ENCODE measurements around the gene ADD1.

Gene ADD1

GRCh38 chr4:2813446-2814405, 29.9 kb upstream of the ADD1 start:
- Histone ChIP-seq H3K9me3 (ENCODE audit: insufficient read depth, low read length) (peaks cover 4% of the 10 kb centered on the region; the same call in 1 of the 2 replicates), H3K4me1 (ENCODE audit: insufficient read depth, insufficient read length) (peaks cover 29% of the 10 kb centered on the region), H3K27me3 (ENCODE audit: insufficient read depth, insufficient read length) (peaks cover 13% of the 10 kb centered on the region), H3K4me3 (ENCODE audit: insufficient read length, low read depth) (no peak overlapping the region), H3K36me3 (ENCODE audit: insufficient read depth, insufficient read length, low read length) (no peaks in the 10 kb centered on the region), H3K9ac (ENCODE audit: insufficient read length, low read depth) (no peak overlapping the region)
- TF ChIP-seq ZNF274 (IDR thresholded peaks at IDR 0.05; ENCODE audit: low read depth, low read length) (no peak), YY1 (IDR thresholded peaks at IDR 0.05; ENCODE audit: insufficient read depth, insufficient read length) (no peak), SUZ12 (IDR thresholded peaks at IDR 0.05; ENCODE audit: extremely low read depth, insufficient read depth, insufficient read length) (no peak)
- DNase-seq (ENCODE audit: low read depth, low spot score), result no peak

- H3K27me3 ChIP-seq (ENCODE audit: insufficient read depth, insufficient read length), result peaks cover 13% of the 10 kb centered on the region
- H3K36me3 ChIP-seq (ENCODE audit: insufficient read depth, insufficient read length, low read length), result peaks cover 5% of the 10 kb centered on the region
- no peak for DNase-seq (ENCODE audit: low read depth, low spot score)
- no peak for TF ChIP-seq ZNF274 (IDR thresholded peaks at IDR 0.05; ENCODE audit: low read depth, low read length)
- no peak for TF ChIP-seq YY1 (IDR thresholded peaks at IDR 0.05; ENCODE audit: insufficient read depth, insufficient read length)
- TF ChIP-seq SUZ12 (IDR thresholded peaks at IDR 0.05; ENCODE audit: extremely low read depth, insufficient read depth, insufficient read length), result no peak
- peaks cover 29% of the 10 kb centered on the region for H3K4me1 ChIP-seq (ENCODE audit: insufficient read depth, insufficient read length)
- H3K9me3 ChIP-seq (ENCODE audit: insufficient read depth, low read length), result peaks cover 4% of the 10 kb centered on the region; the same call in 1 of the 2 replicates
- no peak overlapping the region for H3K9ac ChIP-seq (ENCODE audit: insufficient read length, low read depth)
- H3K4me3 ChIP-seq (ENCODE audit: insufficient read length, low read depth), result no peak overlapping the region
These were observed 28.9 kb upstream of the ADD1 start for GRCh38 chr4:2814627-2815270.

GRCh38 chr4:2816401-2816954, 27.2 kb upstream of the ADD1 start:
- TF ChIP-seq ZNF274 (IDR thresholded peaks at IDR 0.05; ENCODE audit: low read depth, low read length), result no peak
- no peak for TF ChIP-seq SUZ12 (IDR thresholded peaks at IDR 0.05; ENCODE audit: extremely low read depth, insufficient read depth, insufficient read length)
- no peak for TF ChIP-seq YY1 (IDR thresholded peaks at IDR 0.05; ENCODE audit: insufficient read depth, insufficient read length)
- no peak overlapping the region for H3K9ac ChIP-seq (ENCODE audit: insufficient read length, low read depth)
- peaks cover 13% of the 10 kb centered on the region for H3K27me3 ChIP-seq (ENCODE audit: insufficient read depth, insufficient read length)
- peaks cover 4% of the 10 kb centered on the region; the same call in 1 of the 2 replicates for H3K9me3 ChIP-seq (ENCODE audit: insufficient read depth, low read length)
- H3K4me1 ChIP-seq (ENCODE audit: insufficient read depth, insufficient read length), result peaks cover 25% of the 10 kb centered on the region
- H3K4me3 ChIP-seq (ENCODE audit: insufficient read length, low read depth), result no peak overlapping the region
- peaks cover 18% of the 10 kb centered on the region for H3K36me3 ChIP-seq (ENCODE audit: insufficient read depth, insufficient read length, low read length)
- DNase-seq (ENCODE audit: low read depth, low spot score), result no peak

GRCh38 chr4:2817137-2817536, 26.5 kb upstream of the ADD1 start:
- DNase-seq (ENCODE audit: low read depth, low spot score), result no peak
- TF ChIP-seq SUZ12 (IDR thresholded peaks at IDR 0.05; ENCODE audit: extremely low read depth, insufficient read depth, insufficient read length), result no peak
- TF ChIP-seq YY1 (IDR thresholded peaks at IDR 0.05; ENCODE audit: insufficient read depth, insufficient read length), result no peak
- TF ChIP-seq ZNF274 (IDR thresholded peaks at IDR 0.05; ENCODE audit: low read depth, low read length), result no peak
- Histone ChIP-seq H3K9me3 (ENCODE audit: insufficient read depth, low read length) (peaks cover 4% of the 10 kb centered on the region; the same call in 1 of the 2 replicates), H3K4me3 (ENCODE audit: insufficient read length, low read depth) (no peak overlapping the region), H3K9ac (ENCODE audit: insufficient read length, low read depth) (peak overlapping the region; percentile 27), H3K4me1 (ENCODE audit: insufficient read depth, insufficient read length) (peaks cover 19% of the 10 kb centered on the region), H3K36me3 (ENCODE audit: insufficient read depth, insufficient read length, low read length) (peaks cover 19% of the 10 kb centered on the region), H3K27me3 (ENCODE audit: insufficient read depth, insufficient read length) (peaks cover 13% of the 10 kb centered on the region)

- peaks cover 25% of the 10 kb centered on the region for H3K36me3 ChIP-seq (ENCODE audit: insufficient read depth, insufficient read length, low read length)
- peaks cover 4% of the 10 kb centered on the region; the same call in 1 of the 2 replicates for H3K9me3 ChIP-seq (ENCODE audit: insufficient read depth, low read length)
- no peak for DNase-seq (ENCODE audit: low read depth, low spot score)
- H3K4me3 ChIP-seq (ENCODE audit: insufficient read length, low read depth), result peak overlapping the region; percentile 71
- H3K27me3 ChIP-seq (ENCODE audit: insufficient read depth, insufficient read length), result peaks cover 13% of the 10 kb centered on the region
- H3K4me1 ChIP-seq (ENCODE audit: insufficient read depth, insufficient read length), result peaks cover 17% of the 10 kb centered on the region
- peak overlapping the region; percentile 86 for H3K9ac ChIP-seq (ENCODE audit: insufficient read length, low read depth)
- TF ChIP-seq YY1 (IDR thresholded peaks at IDR 0.05; ENCODE audit: insufficient read depth, insufficient read length) (no peak), ZNF274 (IDR thresholded peaks at IDR 0.05; ENCODE audit: low read depth, low read length) (no peak), SUZ12 (IDR thresholded peaks at IDR 0.05; ENCODE audit: extremely low read depth, insufficient read depth, insufficient read length) (no peak)
These were observed 25.8 kb upstream of the ADD1 start for GRCh38 chr4:2817701-2818350.

- Histone ChIP-seq H3K27me3 (ENCODE audit: insufficient read depth, insufficient read length) (peaks cover 13% of the 10 kb centered on the region), H3K4me1 (ENCODE audit: insufficient read depth, insufficient read length) (peaks cover 15% of the 10 kb centered on the region), H3K9me3 (ENCODE audit: insufficient read depth, low read length) (peaks cover 4% of the 10 kb centered on the region; the same call in 1 of the 2 replicates), H3K36me3 (ENCODE audit: insufficient read depth, insufficient read length, low read length) (peaks cover 31% of the 10 kb centered on the region), H3K9ac (ENCODE audit: insufficient read length, low read depth) (peak overlapping the region; percentile 86), H3K4me3 (ENCODE audit: insufficient read length, low read depth) (peak overlapping the region; percentile 71)
- TF ChIP-seq YY1 (IDR thresholded peaks at IDR 0.05; ENCODE audit: insufficient read depth, insufficient read length), result no peak
- no peak for TF ChIP-seq ZNF274 (IDR thresholded peaks at IDR 0.05; ENCODE audit: low read depth, low read length)
- no peak for TF ChIP-seq SUZ12 (IDR thresholded peaks at IDR 0.05; ENCODE audit: extremely low read depth, insufficient read depth, insufficient read length)
- no peak for DNase-seq (ENCODE audit: low read depth, low spot score)
These were observed 25.2 kb upstream of the ADD1 start for GRCh38 chr4:2818351-2818939.

All from NT2/D1 (cell line).